Neural cell (in vitro differentiated cells): ENCODE results near the gene STAC2. TPM values are rescaled to one million over a fixed set of nuclear protein-coding genes. Genes with fewer than 3 reads are reported as not detected.

ENCODE experiments used
- H2AFZ ChIP-seq: fragments of 200-600, 300-800 bp; sonication (generic), shearing (Covaris generic); 2 replicates; pipeline ENCODE4 v1.6.0; 2014; ENCODE audit warnings: low read depth, mild to moderate bottlenecking, antibody characterized with exemption, low read length, moderate library complexity
- H3F3A ChIP-seq: fragments of 200-600 bp; shearing (Covaris generic); 2 replicates; pipeline ENCODE4 v1.6.1; 2016; ENCODE audit warnings: mild to moderate bottlenecking, moderate library complexity, mixed read lengths, antibody characterized with exemption, low read length; ENCODE audit not compliant: insufficient read depth, poor library complexity, severe bottlenecking
- H3K27ac ChIP-seq: fragments of 200-600, 300-800 bp; sonication (generic), shearing (Covaris generic); 2 replicates; pipeline ENCODE4 v1.5.1; 2014; ENCODE audit warnings: mild to moderate bottlenecking, low read length, moderate library complexity
- H3K27me3 ChIP-seq: fragments of 300-800, 200-600 bp; sonication (generic), shearing (Covaris generic); 2 replicates; pipeline ENCODE4 v1.6.0; 2014; ENCODE audit warnings: mild to moderate bottlenecking, low read depth, low read length, moderate library complexity; ENCODE audit not compliant: insufficient read depth
- H3K36me3 ChIP-seq: fragments of 300-800, 200-600 bp; sonication (generic), shearing (Covaris generic); 2 replicates; pipeline ENCODE4 v1.5.1; 2014; ENCODE audit warnings: mild to moderate bottlenecking, antibody characterized with exemption, low read length, moderate library complexity; ENCODE audit not compliant: insufficient read depth
- H3K4me2 ChIP-seq: fragments of 300-800, 200-600 bp; sonication (generic), shearing (Covaris generic); 2 replicates; pipeline ENCODE4 v1.6.0; 2014; ENCODE audit warnings: mild to moderate bottlenecking, low read length
- H3K4me3 ChIP-seq: fragments of 300-800, 200-600 bp; sonication (generic), shearing (Covaris generic); 2 replicates; pipeline ENCODE4 v1.5.1; 2014; ENCODE audit warnings: mild to moderate bottlenecking, low read length, moderate library complexity
- H3K79me2 ChIP-seq: fragments of 200-600 bp; shearing (Covaris generic); replicated peaks from 2 replicates; pipeline ENCODE4 v1.6.0; 2014; ENCODE audit warnings: mild to moderate bottlenecking, low read length, moderate library complexity; ENCODE audit not compliant: insufficient read depth
- H3K9ac ChIP-seq: fragments of 300-800, 200-600 bp; sonication (generic), shearing (Covaris generic); 2 replicates; pipeline ENCODE4 v1.6.1; 2016; ENCODE audit warnings: mild to moderate bottlenecking, low read length, mixed read lengths
- H3K9me2 ChIP-seq: fragments of 200-600 bp; shearing (Covaris generic); 2 replicates; pipeline ENCODE4 v1.6.1; 2016; ENCODE audit warnings: mild to moderate bottlenecking, low read length, mixed read lengths; ENCODE audit not compliant: insufficient read depth
- H3K9me3 ChIP-seq: fragments of 200-600, 300-800 bp; sonication (generic), shearing (Covaris generic); 2 replicates; pipeline ENCODE4 v1.6.1; 2016; ENCODE audit warnings: mild to moderate bottlenecking, mixed run types, low read length, moderate library complexity, mixed read lengths
- H4K20me1 ChIP-seq: fragments of 200-600 bp; shearing (Covaris generic); 2 replicates; pipeline ENCODE4 v1.6.1; 2016; ENCODE audit warnings: mild to moderate bottlenecking, mixed run types; ENCODE audit not compliant: insufficient read depth
- EP300 ChIP-seq: fragments of 450-650 bp; conservative IDR thresholded peaks from 2 replicates; pipeline ENCODE4 v1.6.1; 2014; ENCODE audit warnings: antibody characterized with exemption, mild to moderate bottlenecking, moderate library complexity; ENCODE audit not compliant: poor library complexity, severe bottlenecking
- EZH2 ChIP-seq: fragments of 200-600, 300-800 bp; shearing (Covaris generic), sonication (generic); IDR thresholded peaks from 2 replicates; pipeline ENCODE4 v1.6.1; 2014; ENCODE audit warnings: antibody characterized with exemption, low read length, borderline replicate concordance, mild to moderate bottlenecking; ENCODE audit not compliant: insufficient read depth, poor library complexity, severe bottlenecking
- MXI1 ChIP-seq: fragments of 450-650 bp; conservative IDR thresholded peaks from 2 replicates; pipeline ENCODE4 v1.6.1; 2014; ENCODE audit warnings: antibody characterized with exemption, mild to moderate bottlenecking; ENCODE audit not compliant: poor library complexity, severe bottlenecking
- POLR2AphosphoS5 ChIP-seq: IDR thresholded peaks from 2 replicates; pipeline ENCODE4 v1.6.1; 2012
- RAD21 ChIP-seq: fragments of 450-650 bp; conservative IDR thresholded peaks from 2 replicates; pipeline ENCODE4 v1.6.1; 2014; ENCODE audit warnings: antibody characterized with exemption, mild to moderate bottlenecking, moderate library complexity
- REST ChIP-seq: IDR thresholded peaks from 2 replicates; pipeline ENCODE4 v1.6.1; 2012; ENCODE audit warnings: borderline replicate concordance
- SMC3 ChIP-seq: fragments of 450-650 bp; conservative IDR thresholded peaks from 2 replicates; pipeline ENCODE4 v1.6.1; 2014; ENCODE audit warnings: antibody characterized with exemption, mild to moderate bottlenecking, moderate library complexity; ENCODE audit not compliant: poor library complexity
- TAF1 ChIP-seq: IDR thresholded peaks from 2 replicates; pipeline ENCODE4 v1.6.1; 2012; ENCODE audit warnings: low read depth
- polyA plus RNA-seq: library from polyadenylated mRNA; depleted of rRNA; stranded (reverse); fragments of >200 nt; gene quantifications from 2 replicates; pipeline ENCODE4 v1.2.3, GENCODE V29; 2014
- TF ChIP-seq, protein P1 (sequence below): fragments of 450-650 bp; IDR thresholded peaks from 2 replicates; pipeline ENCODE4 v1.5.1; 2014; ENCODE audit warnings: antibody characterized with exemption, mild to moderate bottlenecking, moderate library complexity; ENCODE audit not compliant: poor library complexity, severe bottlenecking

STAC2 gene
- polyA plus RNA-seq, 1 donor from 2014 or later = not detected

GRCh38 chr17:39205112-39205526, 20.6 kb downstream of the STAC2 start:
- Histone ChIP-seq H3K9me3 (no peaks in the 10 kb centered on the region), H3F3A (no peaks in the 10 kb centered on the region), H4K20me1 (no peaks in the 10 kb centered on the region), H3K4me2 (no peak overlapping the region), H3K27ac (no peak overlapping the region), H3K9ac (no peak overlapping the region), H3K9me2 (no peaks in the 10 kb centered on the region), H3K79me2 (peaks cover 17% of the 10 kb centered on the region), H2AFZ (no peak overlapping the region), H3K36me3 (no peaks in the 10 kb centered on the region), H3K4me3 (no peak overlapping the region), H3K27me3 (peaks cover 7% of the 10 kb centered on the region)
- TF ChIP-seq EZH2 (no peak), SMC3 (no peak), TAF1 (no peak), REST (no peak), RAD21 (no peak), MXI1 (no peak)

DNA sequence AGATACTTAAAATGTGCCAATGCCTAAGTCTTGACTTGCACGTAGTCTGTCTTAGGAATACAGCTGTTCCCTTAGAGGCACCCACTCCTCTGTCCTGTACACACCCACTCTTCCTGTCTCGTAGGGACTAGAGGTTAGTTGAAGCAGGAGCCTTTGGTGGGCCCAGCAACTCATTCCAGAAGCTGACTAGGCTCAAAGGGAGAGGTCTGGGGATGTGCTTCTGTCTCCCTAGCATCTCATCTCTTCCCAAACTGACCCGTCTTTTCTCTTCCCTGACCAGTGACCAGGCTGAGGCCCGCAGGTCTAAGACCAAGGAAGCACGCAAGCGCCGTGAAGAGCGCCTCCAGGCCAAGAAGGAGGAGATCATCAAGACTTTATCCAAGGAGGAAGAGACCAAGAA, 21.5 kb downstream of the STAC2 start:
- TF ChIP-seq EZH2 = no peak
- no peak for TF ChIP-seq REST
- TF ChIP-seq TAF1 = no peak
- TF ChIP-seq RAD21 = no peak
- TF ChIP-seq MXI1 = no peak
- no peak for TF ChIP-seq POLR2AphosphoS5
- TF ChIP-seq, protein P1, sequence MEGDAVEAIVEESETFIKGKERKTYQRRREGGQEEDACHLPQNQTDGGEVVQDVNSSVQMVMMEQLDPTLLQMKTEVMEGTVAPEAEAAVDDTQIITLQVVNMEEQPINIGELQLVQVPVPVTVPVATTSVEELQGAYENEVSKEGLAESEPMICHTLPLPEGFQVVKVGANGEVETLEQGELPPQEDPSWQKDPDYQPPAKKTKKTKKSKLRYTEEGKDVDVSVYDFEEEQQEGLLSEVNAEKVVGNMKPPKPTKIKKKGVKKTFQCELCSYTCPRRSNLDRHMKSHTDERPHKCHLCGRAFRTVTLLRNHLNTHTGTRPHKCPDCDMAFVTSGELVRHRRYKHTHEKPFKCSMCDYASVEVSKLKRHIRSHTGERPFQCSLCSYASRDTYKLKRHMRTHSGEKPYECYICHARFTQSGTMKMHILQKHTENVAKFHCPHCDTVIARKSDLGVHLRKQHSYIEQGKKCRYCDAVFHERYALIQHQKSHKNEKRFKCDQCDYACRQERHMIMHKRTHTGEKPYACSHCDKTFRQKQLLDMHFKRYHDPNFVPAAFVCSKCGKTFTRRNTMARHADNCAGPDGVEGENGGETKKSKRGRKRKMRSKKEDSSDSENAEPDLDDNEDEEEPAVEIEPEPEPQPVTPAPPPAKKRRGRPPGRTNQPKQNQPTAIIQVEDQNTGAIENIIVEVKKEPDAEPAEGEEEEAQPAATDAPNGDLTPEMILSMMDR = no peak
- TF ChIP-seq SMC3 = no peak
- no peak for TF ChIP-seq EP300
- no peak overlapping the region for H3K27ac ChIP-seq
- no peak overlapping the region for H3K4me2 ChIP-seq
- H3K9ac ChIP-seq = no peak overlapping the region
- peaks cover 18% of the 10 kb centered on the region for H3K79me2 ChIP-seq
- peaks cover under 1% of the 10 kb centered on the region for H3K27me3 ChIP-seq
- H4K20me1 ChIP-seq = no peaks in the 10 kb centered on the region
- H2AFZ ChIP-seq = no peak overlapping the region
- H3K9me3 ChIP-seq = no peaks in the 10 kb centered on the region
- H3K4me3 ChIP-seq = no peak overlapping the region
- H3F3A ChIP-seq = no peaks in the 10 kb centered on the region
- no peaks in the 10 kb centered on the region for H3K36me3 ChIP-seq
- no peaks in the 10 kb centered on the region for H3K9me2 ChIP-seq
